GM19324 (cell line): ENCODE results near the gene OR6V1.

Experiments used
- ATAC-seq: cut with Tn5 transposase; IDR thresholded peaks from one replicate; pipeline ENCODE4 v1.9.1; 2021; ENCODE audit warnings: mild to moderate bottlenecking, moderate library complexity; ENCODE audit not compliant: unreplicated experiment, low FRiP score

OR6V1 gene, protein sequence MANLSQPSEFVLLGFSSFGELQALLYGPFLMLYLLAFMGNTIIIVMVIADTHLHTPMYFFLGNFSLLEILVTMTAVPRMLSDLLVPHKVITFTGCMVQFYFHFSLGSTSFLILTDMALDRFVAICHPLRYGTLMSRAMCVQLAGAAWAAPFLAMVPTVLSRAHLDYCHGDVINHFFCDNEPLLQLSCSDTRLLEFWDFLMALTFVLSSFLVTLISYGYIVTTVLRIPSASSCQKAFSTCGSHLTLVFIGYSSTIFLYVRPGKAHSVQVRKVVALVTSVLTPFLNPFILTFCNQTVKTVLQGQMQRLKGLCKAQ

DNA sequence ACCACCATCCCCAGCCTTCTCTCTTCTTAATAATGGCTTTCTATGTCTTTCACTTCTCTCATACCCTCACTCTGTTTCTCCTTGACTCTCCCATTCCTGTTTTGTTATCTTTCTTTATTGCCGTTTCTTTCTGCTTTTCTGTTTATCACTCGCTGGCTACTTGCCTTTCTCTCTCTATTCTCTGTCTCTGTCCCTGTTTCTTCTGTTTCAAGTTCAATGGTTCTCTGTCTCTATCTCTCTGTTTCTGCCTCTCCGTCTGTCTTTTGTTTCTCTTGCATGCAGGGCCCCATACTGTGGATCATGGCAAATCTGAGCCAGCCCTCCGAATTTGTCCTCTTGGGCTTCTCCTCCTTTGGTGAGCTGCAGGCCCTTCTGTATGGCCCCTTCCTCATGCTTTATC is at the start of gene OR6V1:
OR6V1 (plus strand) TSS at position 301 of the 400 bp plus-strand sequence; CDS start at position 301, 0 bp downstream.
- ATAC-seq = no peak

DNA sequence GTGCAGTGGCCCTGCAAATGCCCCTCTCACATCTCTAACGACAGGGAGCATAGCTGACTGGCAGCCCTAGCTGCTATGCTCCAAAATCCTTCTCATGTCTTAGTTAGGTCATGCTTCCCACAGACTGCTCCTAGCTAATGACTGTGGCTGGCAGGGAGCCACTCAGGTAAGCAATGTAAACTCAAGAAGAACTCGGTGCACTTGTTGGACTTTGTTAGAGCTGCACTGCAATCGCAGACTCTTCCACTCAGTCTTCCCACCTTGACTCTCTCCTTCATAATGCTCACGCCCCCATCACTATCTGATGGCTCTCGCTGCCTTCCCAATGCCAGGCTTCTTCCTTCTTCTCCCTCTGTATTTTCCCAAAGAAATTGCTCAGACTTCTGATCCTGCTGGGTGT is 49.2 kb upstream of the OR6V1 start:
- ATAC-seq = no peak

DNA sequence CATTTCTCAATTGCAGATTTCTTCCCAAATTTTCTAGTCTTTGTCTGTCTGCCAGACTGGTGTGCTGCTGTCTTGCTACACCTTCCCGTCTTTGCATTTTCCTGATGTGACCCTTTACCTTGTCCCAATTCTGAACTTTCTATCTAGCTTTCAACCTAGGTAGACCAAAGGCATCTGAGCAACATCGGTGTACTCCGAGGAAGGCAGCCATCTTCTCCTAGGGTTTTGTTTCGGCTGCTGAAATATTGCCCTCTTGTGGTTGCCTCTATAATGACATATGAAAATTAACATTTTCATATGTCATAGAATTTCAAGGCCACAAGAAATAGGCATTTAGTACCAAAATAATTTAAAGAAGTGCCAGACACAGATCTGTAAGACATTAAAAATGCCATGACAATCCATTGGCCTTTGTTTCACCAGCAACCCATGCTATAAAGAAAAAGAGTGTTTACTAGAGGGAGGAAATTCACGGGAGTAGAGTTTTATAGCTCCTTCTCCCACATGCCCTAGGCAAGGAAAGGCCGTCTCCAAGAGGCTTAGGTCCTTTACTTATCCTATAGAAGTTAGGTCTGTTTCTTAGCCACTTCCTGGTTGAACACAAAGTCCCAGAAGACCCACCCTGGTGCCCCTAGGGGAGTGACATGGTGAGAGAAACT is 48.6 kb upstream of the OR6V1 start:
- ATAC-seq = no peak

DNA sequence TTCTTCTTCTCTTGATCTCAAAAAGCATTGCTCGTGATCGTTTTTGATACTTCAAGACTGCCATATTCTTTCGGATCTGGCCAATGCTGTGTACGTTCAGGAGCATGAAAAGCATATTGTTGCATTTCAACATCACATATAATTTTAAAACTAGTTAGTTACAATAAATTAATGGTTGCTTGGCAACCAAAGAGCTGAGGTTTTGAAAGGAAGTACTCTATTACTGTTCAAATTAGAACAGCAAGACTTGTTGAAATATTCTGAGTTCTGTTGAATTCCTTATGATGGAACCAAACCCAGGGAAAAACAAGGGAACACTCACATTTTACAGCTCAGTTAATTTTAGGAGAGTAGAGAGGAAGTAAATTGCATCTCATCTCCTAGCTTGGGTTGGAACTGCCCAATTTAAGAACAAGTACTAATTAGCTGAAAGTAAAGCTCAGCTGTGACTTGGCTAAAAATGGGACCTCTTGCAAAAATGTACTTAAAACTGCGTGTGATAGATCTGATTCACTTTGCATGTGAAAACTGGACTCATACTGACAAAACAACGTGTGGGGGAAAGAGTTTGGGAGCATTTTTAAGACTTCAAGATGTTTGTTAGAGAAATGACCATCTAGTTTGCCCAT is 46.4 kb upstream of the OR6V1 start:
- no peak for ATAC-seq

DNA sequence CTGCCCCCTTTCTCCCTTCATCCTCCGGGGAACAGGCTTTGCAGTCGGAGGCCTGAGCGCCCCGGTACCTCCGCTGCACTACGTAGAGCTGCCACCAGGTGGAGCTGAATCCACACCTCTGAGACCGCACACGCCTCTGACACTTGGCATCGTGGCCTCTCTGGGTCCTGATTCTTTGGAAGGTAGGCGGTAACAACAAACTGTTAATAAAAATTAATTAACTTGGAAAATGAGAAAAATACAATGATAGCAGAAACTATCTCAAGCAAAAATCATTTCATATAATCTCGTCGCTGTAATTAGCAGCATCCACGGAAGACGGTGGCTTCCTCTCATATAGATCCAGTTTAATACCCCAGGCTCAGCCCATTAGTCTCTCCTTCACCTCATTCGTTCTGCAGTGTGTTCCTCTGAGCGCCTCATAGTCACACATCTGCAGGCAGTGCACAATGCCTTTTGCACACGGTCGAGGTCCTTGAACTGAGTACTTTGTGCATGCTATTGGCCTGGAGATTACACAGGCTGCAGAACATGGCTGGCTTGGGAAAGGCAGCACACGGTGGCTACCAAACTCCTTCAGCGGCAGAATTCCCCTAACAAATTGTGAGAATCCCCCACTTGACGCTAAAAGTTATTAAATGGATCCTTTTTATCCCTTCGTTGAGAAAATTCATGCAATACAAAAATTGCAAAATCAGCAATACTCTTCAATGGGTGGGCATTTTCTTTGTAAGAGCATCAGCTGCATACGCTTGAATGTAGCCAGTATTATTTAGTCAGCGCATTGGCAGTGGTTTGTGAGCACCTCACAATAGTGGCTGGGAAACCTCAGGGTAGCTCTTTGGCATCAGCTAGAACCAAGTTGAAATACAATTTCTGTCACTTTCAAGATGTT is 43.9 kb upstream of the OR6V1 start:
- peak; percentile 81 for ATAC-seq

DNA sequence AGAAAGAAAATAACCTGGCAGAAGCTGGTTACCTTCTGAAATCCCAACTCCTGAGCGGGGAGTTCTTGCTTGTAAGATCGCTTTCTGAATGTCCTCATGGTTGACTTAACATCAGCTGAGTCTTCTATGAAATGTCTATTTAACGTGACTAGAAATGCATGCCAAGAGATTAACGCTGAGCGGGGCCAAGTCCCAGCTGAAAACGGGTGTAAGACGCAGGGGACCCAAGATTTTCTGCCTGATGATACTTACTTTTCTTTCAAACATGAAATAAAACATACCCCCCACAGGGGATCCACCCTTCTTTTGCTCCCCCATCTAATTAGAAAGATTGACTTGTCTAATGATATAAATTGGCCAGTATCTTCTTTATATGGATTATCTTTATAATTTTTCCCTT is 40.1 kb upstream of the OR6V1 start:
- no peak for ATAC-seq

DNA sequence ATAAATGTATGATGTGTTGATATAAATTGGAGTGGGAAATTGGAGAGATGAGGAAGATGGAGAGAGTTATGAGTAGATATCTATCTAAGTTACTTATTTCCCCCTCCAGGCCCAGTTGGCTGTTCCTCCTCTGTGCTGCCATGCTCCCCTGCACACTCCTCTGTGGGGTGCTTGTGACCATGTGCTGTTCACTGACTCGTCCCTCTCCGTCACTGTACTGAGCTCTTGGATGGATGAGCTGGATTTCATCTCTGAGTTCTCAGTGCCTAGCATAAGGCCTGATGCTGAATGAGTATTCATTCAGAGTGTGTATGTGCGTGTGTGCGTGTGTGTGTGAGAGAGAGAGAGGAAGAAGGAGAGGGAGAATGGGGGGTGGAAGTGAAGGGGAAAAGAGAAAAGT is 39.7 kb upstream of the OR6V1 start:
- ATAC-seq = no peak

DNA sequence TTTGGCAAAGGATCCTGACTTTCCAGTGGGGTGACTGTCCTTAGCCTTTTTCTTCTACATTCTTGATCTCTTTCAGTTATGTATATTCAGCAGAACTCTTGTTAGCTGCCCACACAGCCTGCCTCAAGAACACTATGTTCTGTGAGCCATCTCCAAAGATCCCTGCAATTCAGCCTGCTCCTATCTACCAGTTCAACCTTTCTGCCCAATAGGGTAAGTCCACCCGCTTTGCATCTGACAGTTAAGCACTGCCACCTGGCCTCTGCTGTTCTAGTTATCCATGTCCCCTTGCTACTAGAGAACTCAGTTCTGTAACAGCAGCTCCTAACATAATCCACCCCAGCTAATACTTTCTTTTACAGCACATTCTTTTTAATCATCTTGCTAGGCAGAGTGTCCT is 38.7 kb upstream of the OR6V1 start:
- ATAC-seq = no peak

DNA sequence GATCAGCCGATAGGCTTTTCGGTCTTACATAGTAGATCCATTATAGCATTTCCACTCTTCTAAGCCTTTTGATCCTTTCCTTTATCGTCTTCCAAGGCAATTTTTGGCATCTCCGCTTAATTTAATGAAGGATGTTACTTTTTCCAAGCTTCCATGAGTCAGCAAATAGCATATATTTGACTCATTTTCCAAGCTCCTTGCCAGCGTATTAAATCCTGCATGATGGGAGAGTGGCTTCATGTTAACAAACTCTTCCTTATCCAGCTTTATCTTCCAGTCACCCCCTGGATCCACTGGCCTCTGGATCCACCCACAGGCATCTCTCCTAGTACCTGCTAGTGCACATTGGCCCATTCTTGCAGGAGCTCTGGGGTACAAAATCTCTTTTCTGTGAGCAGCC is 38.2 kb upstream of the OR6V1 start:
- ATAC-seq = no peak

DNA sequence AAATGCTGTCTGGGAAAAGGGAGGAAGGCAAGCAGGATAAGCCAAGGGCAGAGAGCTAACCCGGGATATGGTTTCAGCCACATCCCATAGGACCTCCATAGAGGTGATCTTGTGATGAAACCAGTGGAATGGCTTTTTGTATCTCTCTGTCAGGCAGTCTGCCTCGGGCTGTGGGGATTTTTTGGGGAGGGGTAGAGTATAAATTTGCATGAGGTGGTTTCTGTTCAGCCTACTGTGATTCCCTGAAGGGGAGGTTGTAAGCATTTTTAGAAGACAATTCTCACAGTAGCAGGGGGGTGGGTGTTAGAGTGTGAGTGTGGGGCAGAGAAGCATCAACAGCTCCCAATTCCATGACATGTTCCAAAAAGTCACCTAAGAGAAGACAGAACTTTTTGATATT is 37.1 kb upstream of the OR6V1 start:
- ATAC-seq = peak; percentile 66

DNA sequence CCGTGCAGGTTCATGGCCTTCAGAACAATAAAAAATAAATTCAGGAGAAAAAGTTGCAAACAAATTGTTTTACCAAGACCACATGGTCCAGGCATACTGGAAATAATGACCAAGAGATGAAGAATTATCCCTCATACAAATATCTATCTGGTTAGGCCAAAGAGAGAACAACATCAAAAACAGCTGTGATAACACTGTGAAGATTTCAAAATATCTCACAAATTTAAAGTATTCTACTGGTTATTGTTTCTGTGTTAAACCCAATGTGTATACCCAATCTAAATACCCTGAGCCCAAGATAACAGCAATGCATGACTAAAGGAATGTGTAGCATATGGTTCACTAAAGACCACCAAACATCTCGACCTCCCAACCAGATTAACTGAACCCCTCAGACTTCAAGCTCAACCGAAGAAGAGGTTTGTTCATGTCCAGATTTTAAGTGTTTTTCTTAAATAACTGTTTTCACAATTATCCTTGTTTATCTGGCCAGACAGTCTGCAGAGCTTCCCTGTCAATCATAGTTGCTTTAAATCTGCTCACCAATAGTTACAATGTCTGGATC is 36.1 kb upstream of the OR6V1 start:
- ATAC-seq = no peak

DNA sequence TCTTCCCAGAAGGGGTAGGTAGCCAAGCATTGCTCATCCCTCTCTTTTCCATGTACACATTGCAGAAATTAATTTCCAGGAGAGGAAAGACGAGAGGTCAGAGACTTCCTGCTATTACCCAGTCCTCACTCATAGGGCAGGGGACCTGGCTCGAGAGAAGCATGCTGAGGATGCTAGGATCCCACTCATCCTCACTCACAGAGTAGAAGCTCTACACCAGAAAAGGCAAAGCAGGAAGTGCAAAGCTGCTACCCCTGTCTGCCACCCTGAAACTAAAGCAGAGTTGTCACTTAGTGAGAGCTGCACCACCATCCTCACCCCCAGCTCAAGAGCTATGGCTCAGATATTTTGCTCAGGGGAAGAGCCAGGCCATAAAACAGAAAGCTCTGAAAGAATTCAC is 35.1 kb upstream of the OR6V1 start:
- no peak for ATAC-seq

DNA sequence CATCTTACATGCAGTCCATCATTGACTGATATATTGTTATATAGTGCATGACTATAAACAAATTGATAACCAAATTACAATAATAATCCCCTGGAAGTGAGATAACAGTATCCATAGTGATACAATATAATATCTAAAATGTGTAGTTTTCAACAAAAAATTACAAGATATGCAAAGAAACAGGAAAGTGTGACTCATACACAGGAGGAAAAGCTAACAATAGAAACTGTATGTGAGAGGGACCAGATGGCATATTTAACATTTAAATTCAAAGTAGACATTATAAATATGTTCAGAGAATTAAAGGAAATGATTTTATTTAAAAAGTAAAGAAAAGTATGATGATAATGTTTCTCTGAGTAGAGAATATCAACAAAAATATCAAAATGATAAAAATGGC is 33.2 kb upstream of the OR6V1 start:
- no peak for ATAC-seq

DNA sequence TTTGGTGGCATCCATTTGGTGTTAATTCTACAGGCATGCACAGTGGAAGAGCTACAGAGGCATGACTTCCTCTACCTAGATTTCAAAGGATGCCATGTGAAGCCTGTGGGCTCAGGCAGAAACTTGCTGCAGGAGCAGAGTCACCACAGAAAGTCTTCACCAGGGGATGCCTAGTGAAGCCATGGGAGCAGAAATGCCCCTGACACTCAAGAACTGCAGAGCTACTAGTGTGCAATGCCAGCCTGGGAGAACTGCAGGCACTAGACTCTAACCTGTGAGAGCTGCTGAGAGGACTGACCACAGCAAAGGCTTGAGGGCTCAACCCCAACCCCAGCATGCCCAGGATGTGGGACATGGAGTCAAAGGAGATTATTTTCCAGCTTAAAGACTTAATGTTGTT is 29.1 kb upstream of the OR6V1 start:
- ATAC-seq = no peak

DNA sequence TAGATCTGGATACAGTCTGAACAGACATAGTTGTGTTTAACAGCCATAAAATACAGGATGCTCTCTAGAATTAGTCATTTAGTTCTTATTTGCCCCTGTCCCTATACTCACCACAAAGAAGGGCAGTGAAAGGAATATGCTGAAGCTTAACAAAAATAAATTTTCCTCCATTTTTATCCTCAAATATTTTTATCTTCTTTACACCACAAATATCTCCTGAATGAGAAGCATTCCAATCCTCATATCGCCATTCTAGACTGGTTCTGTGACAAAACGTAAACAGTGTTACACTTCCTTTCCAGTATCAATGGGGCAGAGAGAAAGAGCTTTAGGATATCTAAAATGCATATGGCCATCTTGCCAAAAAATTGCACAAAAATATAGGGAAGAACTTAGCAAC is 26.8 kb upstream of the OR6V1 start:
- no peak for ATAC-seq

DNA sequence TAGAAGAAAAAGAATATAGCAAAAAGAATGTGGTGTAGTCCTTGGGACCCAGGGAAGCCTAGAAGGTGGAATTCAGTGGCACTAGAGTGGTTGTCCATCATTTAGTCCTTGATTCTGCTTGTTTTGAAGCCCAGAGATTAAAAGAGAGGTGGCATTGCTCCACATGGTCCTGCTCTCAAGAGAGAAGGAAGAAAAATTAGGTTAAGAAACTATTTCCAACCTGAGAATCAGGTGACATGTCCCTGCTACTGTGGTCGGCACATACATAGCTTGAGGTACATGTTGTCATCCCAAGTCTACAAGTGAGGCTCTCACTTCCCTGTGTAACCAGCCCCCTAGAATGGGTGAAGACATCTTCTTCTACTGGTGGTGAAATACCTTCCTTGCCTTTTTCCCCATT is 25.1 kb upstream of the OR6V1 start, which contains the start of gene OR9A2:
OR9A2 (minus strand) TSS at position 101 of the 400 bp plus-strand sequence; CDS start at position 101, 0 bp downstream.
- ATAC-seq = no peak

DNA sequence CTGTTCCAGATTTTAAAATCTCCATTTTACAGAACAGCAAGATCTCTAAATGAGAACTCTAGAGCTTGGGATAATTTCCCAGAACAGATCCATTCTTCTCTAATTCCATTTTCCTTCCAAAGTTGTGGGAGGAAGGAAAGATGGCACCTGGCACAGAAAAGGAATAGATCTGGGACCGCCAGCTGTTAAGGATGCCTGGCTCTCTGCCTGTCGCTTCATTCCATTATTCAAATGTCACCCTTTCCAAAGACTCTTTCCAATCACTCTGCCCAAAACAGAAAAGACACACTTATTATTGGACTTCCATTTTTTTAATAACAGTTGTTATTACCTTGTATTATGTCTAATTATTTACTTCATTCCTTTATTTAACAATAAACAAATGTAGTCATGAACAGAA is 24.5 kb upstream of the OR6V1 start:
- ATAC-seq = no peak

DNA sequence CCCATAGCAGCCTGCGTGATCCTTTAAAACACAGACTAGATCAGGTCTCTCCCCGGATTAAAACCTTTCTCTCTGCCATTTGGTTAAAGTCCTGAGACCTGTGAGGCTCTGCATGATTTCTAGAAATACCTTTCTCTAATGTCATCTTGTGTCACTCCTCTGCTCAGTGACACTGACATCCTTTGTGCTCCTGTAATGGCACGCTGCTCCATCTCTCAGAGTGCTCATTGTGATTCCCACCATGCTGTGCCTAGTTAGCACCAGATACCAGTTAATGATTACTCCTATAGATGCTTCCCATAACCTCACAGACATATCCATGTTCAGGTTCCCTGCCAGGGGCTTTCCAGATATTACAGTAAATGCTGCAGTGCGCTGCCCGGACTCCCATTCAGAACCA is 13.5 kb upstream of the OR6V1 start:
- no peak for ATAC-seq

DNA sequence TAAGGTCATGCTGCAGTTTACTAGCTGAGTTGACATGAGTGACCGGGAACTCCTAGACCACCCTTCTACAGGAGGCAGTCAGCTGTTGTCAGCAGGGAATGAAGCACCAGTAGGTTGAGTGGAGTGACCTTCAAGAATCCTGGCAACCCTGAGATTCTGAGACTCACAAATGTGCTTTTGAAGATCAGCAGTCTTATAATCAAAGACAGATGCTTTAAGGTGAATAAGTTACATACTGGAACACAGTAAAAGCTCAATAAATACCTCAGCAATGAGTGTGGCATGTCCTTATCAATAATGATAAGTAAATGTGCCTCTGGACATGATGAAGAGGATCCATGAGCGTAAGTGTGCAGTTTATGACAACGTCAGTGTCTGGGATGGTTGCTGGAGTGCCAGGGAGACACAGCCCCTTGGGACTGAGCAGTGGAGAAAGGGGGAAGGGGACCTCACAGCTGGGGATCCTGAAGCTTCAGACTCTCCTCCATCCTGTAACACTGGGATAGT is 11.9 kb upstream of the OR6V1 start:
- no peak for ATAC-seq

DNA sequence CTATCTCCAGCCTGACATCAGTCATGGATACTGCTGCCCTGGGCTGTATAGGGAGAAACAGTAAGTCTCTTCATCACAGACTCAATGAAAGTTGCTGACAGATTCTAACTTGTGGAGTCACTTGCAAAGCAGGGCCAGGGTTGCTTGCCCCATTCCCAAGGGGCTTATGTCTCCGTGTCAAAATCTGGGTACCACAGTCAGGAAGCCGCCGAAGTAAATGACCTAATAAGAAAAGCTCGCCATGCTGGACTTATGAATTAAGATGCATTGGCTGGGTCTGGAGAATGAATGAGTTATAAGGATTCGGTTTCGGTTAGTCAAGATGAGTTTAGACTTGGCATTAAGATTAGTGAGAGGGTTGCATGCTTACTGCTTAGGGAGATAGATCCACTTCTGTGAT is 10.8 kb upstream of the OR6V1 start:
- ATAC-seq = no peak
